ENCODE results near the gene GNAL. TPM values are rescaled to one million over a fixed set of nuclear protein-coding genes. Genes with fewer than 3 reads are reported as not detected.

Gene GNAL
- total RNA-seq, 2 experiments from 2014 or later: 0.11 to 0.19 TPM

DNA sequence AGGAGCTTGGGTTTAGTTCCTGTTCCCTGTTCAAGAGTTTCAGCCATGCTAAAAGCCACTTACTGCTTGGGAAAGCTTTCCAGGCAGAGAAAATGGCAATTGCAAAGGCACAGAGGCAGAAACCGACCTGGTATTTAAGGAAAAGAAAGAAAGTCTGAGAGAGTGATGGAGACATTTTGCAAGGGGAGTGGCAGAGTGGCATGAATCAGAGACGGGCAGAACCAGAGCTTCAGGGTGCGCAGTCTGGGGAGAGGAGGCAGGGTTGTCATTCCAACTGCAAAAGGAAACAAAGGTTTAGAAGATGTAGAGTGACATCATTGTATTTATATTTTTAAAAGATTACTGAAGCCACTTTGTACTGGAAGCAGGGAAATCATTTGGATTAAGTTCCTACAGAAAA is 14.9 kb upstream of the GNAL start:
- H3K4me1 Mint-ChIP-seq (ENCODE audit: low read depth): no peaks in the 10 kb centered on the region
- H3K4me1 ChIP-seq (ENCODE audit: insufficient read depth, low read length): no peaks in the 10 kb centered on the region
- no peak overlapping the region for H3K27ac Mint-ChIP-seq
- no peaks in the 10 kb centered on the region for H3K9me3 ChIP-seq (ENCODE audit: control insufficient read depth in 1 of 2, insufficient read depth in 1 of 2, low read length in 2 of 2)
- no peaks in the 10 kb centered on the region for H3K9me3 Mint-ChIP-seq
- H3K4me3 ChIP-seq (ENCODE audit: low read length): no peak overlapping the region
- DNase-seq: no peak
- TF ChIP-seq, protein P1, sequence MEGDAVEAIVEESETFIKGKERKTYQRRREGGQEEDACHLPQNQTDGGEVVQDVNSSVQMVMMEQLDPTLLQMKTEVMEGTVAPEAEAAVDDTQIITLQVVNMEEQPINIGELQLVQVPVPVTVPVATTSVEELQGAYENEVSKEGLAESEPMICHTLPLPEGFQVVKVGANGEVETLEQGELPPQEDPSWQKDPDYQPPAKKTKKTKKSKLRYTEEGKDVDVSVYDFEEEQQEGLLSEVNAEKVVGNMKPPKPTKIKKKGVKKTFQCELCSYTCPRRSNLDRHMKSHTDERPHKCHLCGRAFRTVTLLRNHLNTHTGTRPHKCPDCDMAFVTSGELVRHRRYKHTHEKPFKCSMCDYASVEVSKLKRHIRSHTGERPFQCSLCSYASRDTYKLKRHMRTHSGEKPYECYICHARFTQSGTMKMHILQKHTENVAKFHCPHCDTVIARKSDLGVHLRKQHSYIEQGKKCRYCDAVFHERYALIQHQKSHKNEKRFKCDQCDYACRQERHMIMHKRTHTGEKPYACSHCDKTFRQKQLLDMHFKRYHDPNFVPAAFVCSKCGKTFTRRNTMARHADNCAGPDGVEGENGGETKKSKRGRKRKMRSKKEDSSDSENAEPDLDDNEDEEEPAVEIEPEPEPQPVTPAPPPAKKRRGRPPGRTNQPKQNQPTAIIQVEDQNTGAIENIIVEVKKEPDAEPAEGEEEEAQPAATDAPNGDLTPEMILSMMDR (IDR thresholded peaks at IDR 0.05): no peak
- peaks cover 3 to 4% of the 10 kb centered on the region in 2 experiments for H3K27me3 ChIP-seq (ENCODE audit: control insufficient read depth in 1 of 2, insufficient read depth in 2 of 2, low read length in 2 of 2)
- H3K27ac ChIP-seq (ENCODE audit: low read depth in 1 of 2, low read length in 2 of 2): no peak overlapping the region
- peaks cover 45% of the 10 kb centered on the region for H3K27me3 Mint-ChIP-seq
- no peak overlapping the region for H3K4me3 Mint-ChIP-seq
- ChIA-PET POLR2A (no interaction called here), CTCF (no interaction called here)
- no peaks in the 10 kb centered on the region for H3K36me3 Mint-ChIP-seq (ENCODE audit: low read depth)
- intact Hi-C loops (cut with DNase I, micrococcal nuclease): no loop called here
- no peak for ATAC-seq (ENCODE audit: poor library complexity)
- H3K36me3 ChIP-seq (ENCODE audit: insufficient read depth, low read length): no peaks in the 10 kb centered on the region

DNA sequence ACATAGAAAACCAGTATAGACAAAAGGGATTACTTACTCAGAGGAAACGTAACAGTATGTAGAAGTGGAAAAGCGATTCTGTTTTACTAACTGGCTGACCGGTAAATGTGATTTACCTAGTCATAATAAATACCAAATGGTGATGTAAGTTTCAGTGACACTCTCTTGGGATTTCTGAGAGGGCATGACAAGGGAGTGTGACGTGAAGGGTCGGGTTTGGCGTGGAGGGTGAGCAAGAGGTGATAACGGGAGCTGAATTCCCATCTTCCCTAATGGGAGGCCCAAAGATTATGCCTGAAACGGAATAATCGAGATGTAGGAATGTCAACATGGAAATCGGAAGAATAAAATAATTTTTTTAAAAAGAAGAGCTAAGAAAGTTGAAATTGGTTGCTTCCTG is 12.7 kb upstream of the GNAL start:
- intact Hi-C loops (cut with DNase I, micrococcal nuclease): no loop called here
- Histone ChIP-seq H3K36me3 (ENCODE audit: insufficient read depth, low read length) (no peaks in the 10 kb centered on the region), H3K4me3 (ENCODE audit: low read length) (no peak overlapping the region), H3K27ac (ENCODE audit: low read depth in 1 of 2, low read length in 2 of 2) (no peak overlapping the region), H3K27me3 (ENCODE audit: control insufficient read depth in 1 of 2, insufficient read depth in 2 of 2, low read length in 2 of 2) (peaks cover 0 to 4% of the 10 kb centered on the region in 2 experiments), H3K4me1 (ENCODE audit: insufficient read depth, low read length) (no peaks in the 10 kb centered on the region), H3K9me3 (ENCODE audit: control insufficient read depth in 1 of 2, insufficient read depth in 1 of 2, low read length in 2 of 2) (no peaks in the 10 kb centered on the region)
- ATAC-seq (ENCODE audit: poor library complexity): no peak
- ChIA-PET POLR2A (no interaction called here), CTCF (no interaction called here)
- no peak for DNase-seq
- H3K27ac Mint-ChIP-seq: no peak overlapping the region
- no peaks in the 10 kb centered on the region for H3K36me3 Mint-ChIP-seq (ENCODE audit: low read depth)
- TF ChIP-seq, protein P1 (IDR thresholded peaks at IDR 0.05): no peak
- no peak overlapping the region for H3K4me3 Mint-ChIP-seq
- H3K9me3 Mint-ChIP-seq: no peaks in the 10 kb centered on the region
- peaks cover 60% of the 10 kb centered on the region for H3K27me3 Mint-ChIP-seq
- H3K4me1 Mint-ChIP-seq (ENCODE audit: low read depth): no peaks in the 10 kb centered on the region

DNA sequence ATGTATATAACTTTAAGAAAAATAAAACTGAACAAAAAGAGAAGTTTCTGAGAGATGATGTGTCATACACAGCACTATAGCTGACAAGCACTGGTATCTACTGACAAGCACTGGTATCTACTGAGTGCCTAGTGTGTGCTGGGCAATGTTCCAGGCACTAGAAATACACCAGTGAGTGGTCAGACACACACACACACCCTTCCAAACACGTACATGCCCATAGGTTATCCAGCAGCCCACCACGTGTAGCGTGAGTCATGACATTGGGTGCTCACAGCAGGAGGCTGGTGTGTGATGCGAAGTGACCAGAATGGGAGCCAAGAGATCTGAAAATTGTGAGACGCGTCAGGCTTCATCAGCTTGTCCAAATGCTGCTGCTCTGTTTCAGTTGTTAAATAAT is 12.2 kb upstream of the GNAL start:
- ATAC-seq (ENCODE audit: poor library complexity) (no peak), DNase-seq (no peak)
- ChIA-PET POLR2A (no interaction called here), CTCF (no interaction called here)
- peaks cover 0 to 4% of the 10 kb centered on the region in 2 experiments for H3K27me3 ChIP-seq (ENCODE audit: control insufficient read depth in 1 of 2, insufficient read depth in 2 of 2, low read length in 2 of 2)
- no peak overlapping the region for H3K27ac ChIP-seq (ENCODE audit: low read depth in 1 of 2, low read length in 2 of 2)
- H3K4me1 ChIP-seq (ENCODE audit: insufficient read depth, low read length): no peaks in the 10 kb centered on the region
- Mint-ChIP-seq H3K4me1 (ENCODE audit: low read depth) (no peaks in the 10 kb centered on the region), H3K36me3 (ENCODE audit: low read depth) (no peaks in the 10 kb centered on the region), H3K4me3 (no peak overlapping the region), H3K9me3 (no peaks in the 10 kb centered on the region), H3K27ac (no peak overlapping the region), H3K27me3 (peaks cover 55% of the 10 kb centered on the region)
- intact Hi-C loops (cut with DNase I, micrococcal nuclease): no loop called here
- H3K36me3 ChIP-seq (ENCODE audit: insufficient read depth, low read length): no peaks in the 10 kb centered on the region
- H3K9me3 ChIP-seq (ENCODE audit: control insufficient read depth in 1 of 2, insufficient read depth in 1 of 2, low read length in 2 of 2): no peaks in the 10 kb centered on the region
- TF ChIP-seq, protein P1 (IDR thresholded peaks at IDR 0.05): no peak
- H3K4me3 ChIP-seq (ENCODE audit: low read length): no peak overlapping the region
